ENCODE measurements around the gene PHKA1. TPM values are rescaled to one million over a fixed set of nuclear protein-coding genes. Genes with fewer than 3 reads are reported as not detected.
"Not testable (repeated sequence)": the region's sequence is repeated elsewhere in the genome, so short reads cannot be mapped to it uniquely, and the experiment has no call there.

The PHKA1 gene
- total RNA-seq, 4 donors from 2014 or later = 2.1 to 9.0 (median 5.6) TPM

- Histone ChIP-seq H3K4me1 (no peaks in the 10 kb centered on the region), H3K36me3 (no peaks in the 10 kb centered on the region), H3K4me3 (no peak overlapping the region), H3K27ac (no peak overlapping the region), H3K9me3 (no peaks in the 10 kb centered on the region), H3K27me3 (no peaks in the 10 kb centered on the region)
- DNase-seq = no peak
- intact Hi-C loops (cut with DNase I; ENCODE audit: low total_unique reads) = no loop called here
- TF ChIP-seq POLR2A (IDR thresholded peaks at IDR 0.05) (no peak), CTCF (IDR thresholded peaks at IDR 0.05) (no peak)
Measured at GRCh38 chrX:72568406-72569092, 145.6 kb downstream of the PHKA1 start.

- TF ChIP-seq POLR2A (IDR thresholded peaks at IDR 0.05) (no peak), CTCF (IDR thresholded peaks at IDR 0.05) (no peak)
- Histone ChIP-seq H3K4me3 (no peak overlapping the region), H3K9me3 (no peaks in the 10 kb centered on the region), H3K4me1 (no peaks in the 10 kb centered on the region), H3K36me3 (no peaks in the 10 kb centered on the region), H3K27ac (no peak overlapping the region), H3K27me3 (no peaks in the 10 kb centered on the region)
- no peak for DNase-seq
- intact Hi-C loops (cut with DNase I; ENCODE audit: low total_unique reads) = no loop called here
Measured at GRCh38 chrX:72566448-72566847, 147.7 kb downstream of the PHKA1 start.

- H3K4me3 ChIP-seq; DNase-seq; H3K27me3 ChIP-seq; H3K4me1 ChIP-seq; H3K9me3 ChIP-seq; H3K36me3 ChIP-seq; H3K27ac ChIP-seq; intact Hi-C loops (cut with DNase I; ENCODE audit: low total_unique reads): not testable (repeated sequence)
Measured at GRCh38 chrX:72559655-72560054, 154.5 kb downstream of the PHKA1 start.

GRCh38 chrX:72554448-72555140 lies 159.5 kb downstream of the PHKA1 start:
- H3K9me3 ChIP-seq = no peaks in the 10 kb centered on the region
- intact Hi-C loops (cut with DNase I; ENCODE audit: low total_unique reads) = no loop called here
- no peaks in the 10 kb centered on the region for H3K36me3 ChIP-seq
- no peak overlapping the region for H3K27ac ChIP-seq
- no peaks in the 10 kb centered on the region for H3K4me1 ChIP-seq
- TF ChIP-seq CTCF (IDR thresholded peaks at IDR 0.05) (no peak), POLR2A (IDR thresholded peaks at IDR 0.05) (no peak)
- no peak for DNase-seq
- no peak overlapping the region for H3K4me3 ChIP-seq
- no peaks in the 10 kb centered on the region for H3K27me3 ChIP-seq

- H3K4me1 ChIP-seq; H3K27ac ChIP-seq; intact Hi-C loops (cut with DNase I; ENCODE audit: low total_unique reads); H3K9me3 ChIP-seq; H3K27me3 ChIP-seq; H3K36me3 ChIP-seq; DNase-seq; H3K4me3 ChIP-seq: not testable (repeated sequence)
Measured at GRCh38 chrX:72552443-72552842, 161.7 kb downstream of the PHKA1 start.

- H3K9me3 ChIP-seq = no peaks in the 10 kb centered on the region
- no peak overlapping the region for H3K27ac ChIP-seq
- no peaks in the 10 kb centered on the region for H3K4me1 ChIP-seq
- H3K27me3 ChIP-seq = no peaks in the 10 kb centered on the region
- intact Hi-C loops (cut with DNase I; ENCODE audit: low total_unique reads) = no loop called here
- no peak for TF ChIP-seq POLR2A (IDR thresholded peaks at IDR 0.05)
- no peak for TF ChIP-seq CTCF (IDR thresholded peaks at IDR 0.05)
- H3K4me3 ChIP-seq = no peak overlapping the region
- no peak for DNase-seq
- no peaks in the 10 kb centered on the region for H3K36me3 ChIP-seq
Measured at GRCh38 chrX:72545990-72546389, 168.1 kb downstream of the PHKA1 start.
